MM.1S (cell line): ENCODE results near the gene ADAMTS12.

Experiments
- DNase-seq: peaks from one replicate; pipeline ENCODE4 v3.0.0-alpha.2; 2015
- H2AFZ ChIP-seq: fragments of 300-600 bp; sonication (generic); 2 replicates; pipeline ENCODE4 v1.6.0; 2016; ENCODE audit warnings: antibody characterized with exemption, low read length
- H3F3A ChIP-seq: fragments of 300-600 bp; sonication (generic); 2 replicates; pipeline ENCODE4 v1.6.1; 2016; ENCODE audit warnings: mild to moderate bottlenecking, antibody characterized with exemption, low read length, moderate library complexity, mixed read lengths; ENCODE audit not compliant: insufficient read depth
- H3K27ac ChIP-seq: fragments of 300-600 bp; sonication (generic); 2 replicates; pipeline ENCODE4 v1.5.1; 2016; ENCODE audit warnings: mild to moderate bottlenecking, low read length
- H3K27me3 ChIP-seq: fragments of 300-600 bp; sonication (generic); replicated peaks from 2 replicates; pipeline ENCODE4 v1.6.0; 2016; ENCODE audit warnings: low read length; ENCODE audit not compliant: insufficient read depth
- H3K36me3 ChIP-seq: fragments of 300-600 bp; sonication (generic); replicated peaks from 2 replicates; pipeline ENCODE4 v1.6.1; 2016; ENCODE audit warnings: mild to moderate bottlenecking, low read length, mixed read lengths; ENCODE audit not compliant: insufficient read depth
- H3K4me1 ChIP-seq: fragments of 300-600 bp; sonication (generic); 2 replicates; pipeline ENCODE4 v1.6.1; 2016; ENCODE audit warnings: low read length, mixed read lengths
- H3K4me2 ChIP-seq: fragments of 300-600 bp; sonication (generic); 2 replicates; pipeline ENCODE4 v1.6.0; 2016; ENCODE audit warnings: low read depth, low read length
- H3K4me3 ChIP-seq: fragments of 300-600 bp; sonication (generic); 2 replicates; pipeline ENCODE4 v1.5.1; 2016; ENCODE audit warnings: low read length, mixed read lengths
- H3K79me2 ChIP-seq: fragments of 300-600 bp; sonication (generic); 2 replicates; pipeline ENCODE4 v1.6.1; 2016; ENCODE audit warnings: mixed run types, low read length, mixed read lengths
- H3K9ac ChIP-seq: fragments of 300-600 bp; sonication (generic); 2 replicates; pipeline ENCODE4 v1.6.1; 2016; ENCODE audit warnings: low read length, mixed read lengths
- H3K9me2 ChIP-seq: fragments of 300-600 bp; sonication (generic); replicated peaks from 2 replicates; pipeline ENCODE4 v1.6.1; 2016; ENCODE audit warnings: mild to moderate bottlenecking, low read length, mixed read lengths; ENCODE audit not compliant: insufficient read depth
- H3K9me3 ChIP-seq: fragments of 300-600 bp; sonication (generic); replicated peaks from 2 replicates; pipeline ENCODE4 v1.6.1; 2016; ENCODE audit warnings: mild to moderate bottlenecking, low read length, mixed read lengths; ENCODE audit not compliant: insufficient read depth
- H4K20me1 ChIP-seq: fragments of 300-600 bp; sonication (generic); 2 replicates; pipeline ENCODE4 v1.6.1; 2016; ENCODE audit warnings: mild to moderate bottlenecking, low read length, moderate library complexity, mixed read lengths; ENCODE audit not compliant: insufficient read depth
- EZH2 ChIP-seq: fragments of 300-600 bp; sonication (generic); optimal IDR thresholded peaks from 2 replicates; pipeline ENCODE3; 2017; ENCODE audit warnings: low read depth, mild to moderate bottlenecking, antibody characterized with exemption, low read length, mixed read lengths
- EZH2phosphoT487 ChIP-seq: fragments of 300-600 bp; sonication (generic); IDR thresholded peaks from 2 replicates; pipeline ENCODE4 v1.6.1; 2018; ENCODE audit warnings: antibody characterized with exemption, low read length
- TF ChIP-seq, protein P1 (sequence below): fragments of 300-600 bp; sonication (generic); IDR thresholded peaks from 2 replicates; pipeline ENCODE4 v1.5.1; 2016; ENCODE audit warnings: antibody characterized with exemption, low read length, mixed read lengths

ADAMTS12 gene

DNA sequence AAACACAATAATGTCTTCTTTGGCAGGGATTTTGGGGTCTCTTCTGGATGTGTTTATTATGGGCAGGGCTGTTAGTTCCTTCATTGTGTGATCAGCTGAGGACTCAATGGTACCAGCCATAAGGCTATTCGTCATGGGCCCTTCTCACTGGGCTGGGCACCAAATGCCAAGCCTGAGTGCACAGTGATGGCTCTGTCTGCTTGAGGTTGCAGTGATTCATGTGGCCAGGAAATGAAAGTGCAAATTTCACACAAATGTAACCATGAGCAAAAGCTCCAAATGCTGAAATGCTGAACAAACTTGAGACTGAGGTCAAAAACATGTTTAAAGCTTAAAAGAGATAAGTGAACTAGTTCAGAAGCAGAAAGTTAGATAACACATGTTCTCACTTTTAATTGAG, 260.0 kb downstream of the ADAMTS12 start:
- H3K9me3 ChIP-seq: no peaks in the 10 kb centered on the region
- no peak overlapping the region for H3K4me3 ChIP-seq
- peak; percentile 38 for DNase-seq
- no peaks in the 10 kb centered on the region for H4K20me1 ChIP-seq
- H3K9me2 ChIP-seq: no peaks in the 10 kb centered on the region
- H3K36me3 ChIP-seq: no peaks in the 10 kb centered on the region
- H3K9ac ChIP-seq: no peak overlapping the region
- no peaks in the 10 kb centered on the region for H3K79me2 ChIP-seq
- no peaks in the 10 kb centered on the region for H3K4me1 ChIP-seq
- H3K4me2 ChIP-seq: no peak overlapping the region
- H3F3A ChIP-seq: no peaks in the 10 kb centered on the region
- no peak for TF ChIP-seq EZH2phosphoT487
- TF ChIP-seq, protein P1, sequence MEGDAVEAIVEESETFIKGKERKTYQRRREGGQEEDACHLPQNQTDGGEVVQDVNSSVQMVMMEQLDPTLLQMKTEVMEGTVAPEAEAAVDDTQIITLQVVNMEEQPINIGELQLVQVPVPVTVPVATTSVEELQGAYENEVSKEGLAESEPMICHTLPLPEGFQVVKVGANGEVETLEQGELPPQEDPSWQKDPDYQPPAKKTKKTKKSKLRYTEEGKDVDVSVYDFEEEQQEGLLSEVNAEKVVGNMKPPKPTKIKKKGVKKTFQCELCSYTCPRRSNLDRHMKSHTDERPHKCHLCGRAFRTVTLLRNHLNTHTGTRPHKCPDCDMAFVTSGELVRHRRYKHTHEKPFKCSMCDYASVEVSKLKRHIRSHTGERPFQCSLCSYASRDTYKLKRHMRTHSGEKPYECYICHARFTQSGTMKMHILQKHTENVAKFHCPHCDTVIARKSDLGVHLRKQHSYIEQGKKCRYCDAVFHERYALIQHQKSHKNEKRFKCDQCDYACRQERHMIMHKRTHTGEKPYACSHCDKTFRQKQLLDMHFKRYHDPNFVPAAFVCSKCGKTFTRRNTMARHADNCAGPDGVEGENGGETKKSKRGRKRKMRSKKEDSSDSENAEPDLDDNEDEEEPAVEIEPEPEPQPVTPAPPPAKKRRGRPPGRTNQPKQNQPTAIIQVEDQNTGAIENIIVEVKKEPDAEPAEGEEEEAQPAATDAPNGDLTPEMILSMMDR: no peak
- no peak for TF ChIP-seq EZH2
- H2AFZ ChIP-seq: no peak overlapping the region
- H3K27me3 ChIP-seq: no peaks in the 10 kb centered on the region
- H3K27ac ChIP-seq: no peak overlapping the region

DNA sequence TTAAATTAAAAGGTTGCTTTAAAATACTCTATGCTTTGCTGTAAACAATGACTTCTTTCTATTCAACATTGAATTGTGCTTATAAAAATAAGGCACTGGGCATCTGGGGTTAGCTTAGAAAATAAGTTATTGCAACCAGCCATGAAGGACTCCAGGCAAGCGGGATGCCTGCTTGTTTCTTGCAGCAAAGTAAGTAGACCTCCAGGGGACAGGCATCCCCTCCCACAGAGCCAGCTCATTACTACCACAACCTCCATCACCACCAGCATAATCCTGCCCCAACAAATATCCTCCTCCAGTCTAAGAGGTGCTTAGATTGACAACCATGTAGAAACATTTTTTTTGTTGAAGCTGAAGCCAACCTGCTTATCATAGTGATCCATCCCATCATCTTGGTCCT, 260.7 kb downstream of the ADAMTS12 start:
- Histone ChIP-seq H2AFZ (no peak overlapping the region), H3K27me3 (no peaks in the 10 kb centered on the region), H3K4me2 (no peak overlapping the region), H3K9me2 (no peaks in the 10 kb centered on the region), H3F3A (no peaks in the 10 kb centered on the region), H3K27ac (no peak overlapping the region), H3K36me3 (no peaks in the 10 kb centered on the region), H3K9me3 (no peaks in the 10 kb centered on the region), H3K9ac (no peak overlapping the region), H3K79me2 (no peaks in the 10 kb centered on the region), H3K4me1 (no peaks in the 10 kb centered on the region), H4K20me1 (no peaks in the 10 kb centered on the region), H3K4me3 (no peak overlapping the region)
- no peak for TF ChIP-seq EZH2phosphoT487
- TF ChIP-seq EZH2: no peak
- TF ChIP-seq, protein P1: no peak
- no peak for DNase-seq

DNA sequence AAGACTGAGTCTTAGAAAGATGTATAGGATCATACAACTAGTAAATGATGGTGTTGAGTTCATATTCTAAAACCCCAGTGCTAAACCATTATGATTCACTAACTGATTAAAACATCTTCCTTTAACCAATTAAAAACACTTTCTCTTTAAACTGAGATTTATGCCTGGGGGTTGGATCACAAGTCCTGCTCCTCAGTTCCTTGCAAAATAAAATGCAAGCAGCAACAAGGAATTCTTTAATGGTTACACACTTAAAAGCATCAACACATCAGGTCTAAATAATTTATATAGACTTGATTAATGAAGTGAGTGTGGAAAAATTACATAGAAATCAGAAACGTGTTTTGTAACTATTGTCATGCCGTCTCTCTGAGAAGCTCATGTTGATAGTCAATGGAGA, 261.8 kb downstream of the ADAMTS12 start:
- Histone ChIP-seq H4K20me1 (no peaks in the 10 kb centered on the region), H3K36me3 (no peaks in the 10 kb centered on the region)

More for the DNA sequence above, 261.8 kb downstream of the ADAMTS12 start:
- no peak overlapping the region for H3K27ac ChIP-seq
- H3K9me2 ChIP-seq: no peaks in the 10 kb centered on the region
- no peaks in the 10 kb centered on the region for H3K4me1 ChIP-seq
- no peaks in the 10 kb centered on the region for H3K27me3 ChIP-seq
- no peak overlapping the region for H3K9ac ChIP-seq
- no peak overlapping the region for H2AFZ ChIP-seq
- no peak for DNase-seq
- no peak overlapping the region for H3K4me3 ChIP-seq
- no peaks in the 10 kb centered on the region for H3K79me2 ChIP-seq
- H3K4me2 ChIP-seq: no peak overlapping the region
- H3F3A ChIP-seq: no peaks in the 10 kb centered on the region
- no peak for TF ChIP-seq EZH2
- no peak for TF ChIP-seq EZH2phosphoT487
- TF ChIP-seq, protein P1: no peak
- no peaks in the 10 kb centered on the region for H3K9me3 ChIP-seq
